Activated T-helper 9 cell treated with anti-CD3 and anti-CD28 coated beads, Interleukin-2, amount 50 U/mL, for 16 hours (primary cell): Measurements from ENCODE around the gene CETN1.

Experiments
- DNase-seq: peaks from one replicate; pipeline ENCODE4 v3.0.0-alpha.2; 2020; ENCODE audit warnings: low read depth

Gene CETN1

GRCh38 chr18:577643-578375 lies 2.4 kb upstream of the CETN1 start:
- no peak for DNase-seq

DNA sequence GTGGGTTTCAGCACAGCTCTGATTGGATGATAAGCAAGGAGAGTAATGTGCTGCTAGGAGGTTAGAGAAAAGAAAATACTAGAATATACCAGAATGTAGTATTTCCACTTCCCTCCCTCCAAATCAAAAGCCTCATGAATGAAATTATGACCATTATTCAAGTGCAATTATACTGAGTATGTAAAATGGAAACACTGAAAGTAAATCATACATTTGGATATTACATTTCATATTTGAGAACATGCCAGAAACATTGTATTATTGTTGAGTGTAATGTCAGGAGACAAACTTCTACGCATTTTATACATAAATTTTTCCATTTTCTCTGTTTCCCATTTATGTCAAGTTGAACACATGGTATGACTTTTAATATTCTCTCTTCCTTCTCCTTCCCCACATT lies 942 bp upstream of the CETN1 start:
- DNase-seq: no peak

- DNase-seq: no peak
Observed at GRCh38 chr18:581096-581495, 916 bp downstream of the CETN1 start.

DNA sequence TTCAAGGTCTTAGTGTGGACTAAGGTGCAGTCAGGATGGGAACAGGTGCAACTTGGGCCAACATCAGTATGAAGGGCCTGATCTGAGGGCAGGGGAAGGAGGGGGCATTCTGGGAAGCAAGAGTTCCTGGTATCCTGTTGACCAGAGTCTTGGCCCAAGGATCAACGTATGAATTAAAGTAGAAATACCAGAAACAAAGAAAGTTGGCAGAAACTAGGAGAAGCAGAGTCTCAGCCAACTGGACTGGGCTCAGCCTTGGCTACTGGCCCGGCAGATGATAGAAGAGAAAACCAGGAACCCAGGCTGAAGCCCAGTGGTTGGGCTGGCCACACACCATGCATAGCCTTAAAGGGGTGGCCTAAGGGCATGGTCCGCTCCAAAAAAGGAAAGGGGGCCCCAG lies 2.3 kb downstream of the CETN1 start:
- DNase-seq: no peak

DNA sequence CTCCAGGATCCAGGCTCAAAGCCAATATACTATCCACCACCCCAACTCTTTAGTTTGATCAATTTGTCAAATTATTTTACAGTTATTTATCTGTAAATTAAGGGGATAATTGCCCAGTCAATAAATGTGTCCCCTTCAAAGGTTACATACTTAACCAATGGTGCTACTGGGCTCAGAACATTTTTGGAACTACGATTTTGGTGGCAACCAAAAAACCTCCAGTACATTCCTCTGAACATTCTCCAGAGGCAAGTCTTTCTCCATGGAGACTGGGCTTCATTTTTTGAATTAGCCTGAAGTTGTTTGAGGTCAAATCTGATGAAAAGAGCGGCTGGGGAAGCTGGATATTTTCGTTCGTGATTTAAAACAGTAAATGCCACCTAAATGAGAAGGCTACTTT lies 14.9 kb downstream of the CETN1 start:
- DNase-seq: no peak

DNA sequence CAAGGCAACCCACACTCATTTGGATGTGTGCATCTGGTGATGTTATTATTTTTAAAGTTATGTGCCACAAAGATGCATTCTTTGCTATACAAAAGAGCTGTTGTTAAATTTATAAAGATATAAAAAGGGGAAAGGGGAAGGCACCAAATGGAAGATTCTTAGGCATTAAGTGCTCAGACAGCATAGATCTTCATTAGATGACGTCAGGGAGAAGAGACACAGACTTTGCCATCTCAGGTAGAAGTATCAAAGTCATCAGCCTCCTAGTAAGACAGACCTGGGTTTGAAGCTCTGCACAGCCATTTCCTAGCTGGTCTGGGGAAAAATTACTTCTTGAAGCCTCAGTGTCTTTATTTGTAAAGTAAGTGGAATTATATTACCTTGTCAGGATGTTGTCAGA lies 15.4 kb downstream of the CETN1 start:
- DNase-seq: no peak

DNA sequence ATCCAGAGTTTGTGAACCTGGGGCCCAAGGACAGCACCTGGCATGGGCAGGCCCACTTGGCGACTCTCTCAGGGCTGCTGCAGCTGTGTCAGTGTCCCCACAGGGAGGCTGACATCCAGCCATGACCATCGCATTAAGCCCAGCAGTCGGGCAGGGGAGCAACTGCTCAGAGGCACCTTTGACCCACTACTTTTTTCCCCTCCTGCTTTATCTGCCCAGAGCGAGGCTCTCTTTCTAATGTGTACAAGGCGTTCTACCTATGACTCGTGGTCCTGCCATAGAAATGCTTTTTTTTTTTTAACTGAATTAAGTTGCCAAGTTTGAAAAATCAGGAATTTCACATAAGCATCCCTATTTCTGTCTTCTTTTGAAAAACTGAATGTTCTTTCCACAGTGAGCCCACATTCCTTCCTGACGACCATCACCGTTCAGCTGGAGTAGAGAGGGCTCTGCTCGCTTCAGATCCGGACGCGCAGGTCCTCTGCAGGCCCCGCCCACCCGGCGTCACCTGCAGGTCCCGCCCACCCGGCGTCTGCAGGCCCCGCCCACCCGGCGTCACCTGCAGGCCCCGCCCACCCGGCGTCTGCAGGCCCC lies 16.2 kb downstream of the CETN1 start:
- peak; percentile 46 for DNase-seq

- no peak for DNase-seq
Observed at GRCh38 chr18:598124-598589, 18.0 kb downstream of the CETN1 start.

GRCh38 chr18:600107-600506 lies 19.9 kb downstream of the CETN1 start:
- no peak for DNase-seq

DNA sequence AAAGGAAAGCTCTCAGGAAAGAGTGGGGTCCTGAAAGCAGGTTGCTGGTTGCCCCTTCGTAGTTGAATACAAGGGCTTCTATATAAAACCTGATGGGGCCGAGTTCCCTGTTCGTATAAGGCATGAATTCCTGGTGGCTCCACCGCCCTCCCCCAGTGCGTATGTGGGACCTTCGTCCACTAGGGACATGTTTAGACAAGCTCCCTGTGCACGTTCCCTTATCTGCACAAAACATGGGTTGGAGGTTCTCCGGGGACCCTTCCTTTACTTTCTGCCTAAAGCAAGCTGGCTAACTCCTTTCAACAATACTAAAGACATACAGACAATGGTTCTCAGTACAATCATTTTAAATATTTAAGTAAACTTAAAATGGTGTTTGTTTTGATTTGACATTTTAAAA lies 24.6 kb downstream of the CETN1 start:
- DNase-seq: no peak

- no peak for DNase-seq
Observed at GRCh38 chr18:607930-608329, 27.8 kb downstream of the CETN1 start.

GRCh38 chr18:610214-610928 lies 30.2 kb downstream of the CETN1 start:
- DNase-seq: no peak

GRCh38 chr18:612156-612555 lies 32.0 kb downstream of the CETN1 start:
- DNase-seq: no peak

DNA sequence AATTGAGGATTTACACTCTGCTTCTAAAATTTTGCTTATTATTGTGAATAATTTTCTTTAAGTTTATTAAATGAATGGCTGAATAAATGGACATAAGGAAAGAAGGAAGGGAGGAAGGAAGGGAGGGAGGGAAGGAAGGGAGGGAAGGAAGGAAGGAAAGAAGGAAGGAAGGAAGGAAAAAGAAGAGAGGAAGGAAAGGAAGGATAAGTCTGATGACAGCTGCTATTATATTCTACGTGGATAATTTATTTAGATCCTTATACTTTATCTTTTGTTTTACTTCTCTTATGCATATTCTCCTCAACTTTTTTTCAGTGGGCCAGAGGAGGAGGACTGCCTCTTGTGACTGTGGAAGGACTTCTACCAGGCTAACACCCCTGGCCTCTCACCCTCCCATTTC lies 34.0 kb downstream of the CETN1 start:
- no peak for DNase-seq

GRCh38 chr18:615092-615521 lies 34.9 kb downstream of the CETN1 start:
- no peak for DNase-seq

DNA sequence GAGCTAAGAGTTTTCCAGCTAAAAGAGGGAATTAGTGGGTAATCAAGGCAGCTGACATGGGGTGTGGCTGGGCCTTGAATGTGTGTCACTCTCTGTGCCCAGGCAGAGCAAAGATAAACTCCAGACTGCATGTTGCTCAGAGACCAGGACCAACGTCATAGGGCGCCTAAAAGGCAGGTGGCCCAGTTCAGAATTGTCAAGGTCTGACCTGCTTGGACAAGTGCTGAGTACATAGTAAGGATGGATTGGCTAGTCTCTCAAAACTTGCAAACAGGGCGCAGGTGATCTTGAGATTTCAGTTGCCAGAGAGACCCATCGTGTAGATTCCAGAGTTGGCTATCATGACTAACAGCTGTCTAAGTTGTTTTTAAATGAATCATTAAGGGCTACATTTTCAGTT lies 35.6 kb downstream of the CETN1 start:
- DNase-seq: no peak

DNA sequence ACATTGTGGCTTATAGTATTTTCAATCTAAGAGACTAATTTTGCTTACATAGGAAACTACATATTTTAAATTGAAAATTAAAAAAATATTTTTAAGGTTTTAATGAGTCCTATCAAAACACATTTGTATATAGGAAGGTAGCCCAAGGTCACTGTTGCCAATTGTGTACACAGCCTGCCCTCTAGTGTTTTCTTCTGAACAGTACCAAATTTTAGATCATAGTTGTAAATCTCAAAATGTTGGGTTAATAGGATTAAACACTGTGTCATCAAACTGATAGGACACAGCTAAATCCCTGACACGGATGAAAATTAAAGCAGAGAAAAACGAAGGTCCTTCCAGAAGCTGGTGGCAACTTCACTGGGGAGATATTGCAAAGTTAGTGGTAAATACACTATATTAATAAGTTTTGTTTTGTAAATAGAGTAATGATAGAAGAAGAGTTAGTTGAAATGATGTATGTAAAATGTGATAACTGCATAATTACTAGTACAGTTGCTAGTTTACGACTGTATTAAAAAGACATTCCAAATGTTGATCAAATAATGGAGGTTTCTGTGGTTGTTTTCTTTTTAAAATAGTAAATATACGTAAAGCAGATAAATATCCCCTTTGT lies 36.3 kb downstream of the CETN1 start:
- DNase-seq: no peak

DNA sequence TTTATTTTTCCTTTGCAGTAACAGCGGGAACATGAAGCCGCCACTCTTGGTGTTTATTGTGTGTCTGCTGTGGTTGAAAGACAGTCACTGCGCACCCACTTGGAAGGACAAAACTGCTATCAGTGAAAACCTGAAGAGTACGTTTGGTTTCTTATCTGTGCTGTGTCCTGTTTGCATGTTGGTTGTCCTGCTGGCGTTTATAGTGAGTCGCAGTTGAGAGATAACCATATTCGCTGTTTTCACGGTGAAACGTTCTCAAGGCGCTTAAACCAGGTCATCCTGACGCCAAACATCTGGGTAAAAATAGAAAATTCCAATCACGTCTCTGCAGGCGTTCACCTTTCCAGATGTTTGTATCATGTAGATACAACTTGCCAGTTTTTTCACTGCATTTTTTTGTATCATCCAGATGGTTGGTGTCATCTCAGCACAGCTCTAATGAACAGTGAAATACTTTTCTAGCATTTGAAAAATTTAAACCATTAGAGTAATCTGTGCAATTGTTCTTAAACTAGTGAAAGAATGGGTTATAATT lies 37.9 kb downstream of the CETN1 start:
- DNase-seq: no peak

DNA sequence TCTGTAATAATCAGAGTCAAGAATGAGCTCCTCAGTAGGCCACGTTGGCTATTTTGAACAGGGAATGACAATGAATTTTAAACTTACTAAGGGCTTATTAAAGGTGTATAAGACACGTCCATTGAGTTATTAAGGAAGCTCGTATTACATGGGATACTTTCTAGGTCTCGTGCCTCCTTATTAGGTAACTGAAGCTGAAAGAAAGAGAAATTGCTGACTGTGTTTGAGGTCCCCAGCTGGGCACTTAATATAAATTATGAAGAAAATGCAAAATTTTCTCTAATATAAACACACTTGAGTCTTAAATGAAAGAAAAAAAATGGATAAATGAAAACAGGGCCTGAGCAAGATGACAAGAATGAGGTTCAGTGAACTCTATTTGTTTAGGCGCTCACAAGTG lies 38.4 kb downstream of the CETN1 start:
- DNase-seq: no peak

- DNase-seq: no peak
Observed at GRCh38 chr18:621291-622043, 41.3 kb downstream of the CETN1 start.

DNA sequence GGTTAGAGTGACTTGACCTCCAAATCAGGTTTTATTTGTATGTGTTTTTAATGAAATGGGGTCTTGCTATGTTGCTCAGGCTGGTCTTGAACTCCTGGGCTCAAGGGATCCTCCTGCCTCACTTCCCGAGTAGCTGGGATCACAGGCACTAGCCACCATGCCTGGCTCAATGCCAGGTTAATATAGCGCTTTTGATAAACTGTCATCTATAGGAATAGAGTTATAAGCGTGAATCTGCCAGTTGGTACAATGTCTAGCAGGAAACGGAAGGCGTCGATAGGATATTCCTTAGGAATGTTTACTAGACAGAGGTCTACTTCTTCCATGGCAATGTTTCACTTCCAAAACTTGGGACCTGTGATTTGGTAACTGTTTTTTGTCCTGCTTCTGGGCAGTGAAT lies 42.1 kb downstream of the CETN1 start:
- no peak for DNase-seq
